Kidney epithelial cell (primary cell): ENCODE measurements around the gene SHROOM2. TPM values are rescaled to one million over a fixed set of nuclear protein-coding genes. Genes with fewer than 3 reads are reported as not detected.
A peak's percentile ranks its signal among the peaks of the same experiment; 100 is the strongest.

Source experiments
- DNase-seq: peaks from one replicate; pipeline ENCODE4 v3.0.0-alpha.2; 2010; ENCODE audit warnings: low read depth
- H3K27me3 ChIP-seq: 2 replicates; pipeline ENCODE4 v1.6.0; 2011; ENCODE audit warnings: low read length; ENCODE audit not compliant: control insufficient read depth, insufficient read depth
- H3K36me3 ChIP-seq: 2 replicates; pipeline ENCODE4 v1.5.1; 2011; ENCODE audit warnings: low read length; ENCODE audit not compliant: control insufficient read depth, insufficient read depth
- H3K4me3 ChIP-seq: 2 replicates; pipeline ENCODE4 v1.5.1; 2011; ENCODE audit warnings: low read depth, mild to moderate bottlenecking, control low read depth, low read length
- CTCF ChIP-seq: IDR thresholded peaks from 2 replicates; pipeline ENCODE4 v1.5.1; 2011; ENCODE audit warnings: mild to moderate bottlenecking, moderate library complexity, low read length, control low read depth, inconsistent platforms; ENCODE audit not compliant: insufficient read depth, poor library complexity, severe bottlenecking
- total RNA-seq: library from RNA; depleted of rRNA; stranded (reverse); fragments of >200 nt; gene quantifications from 2 replicates; pipeline ENCODE4 v1.2.3, GENCODE V29; 2015

SHROOM2 gene
- total RNA-seq, 1 donor from 2014 or later, result 10.6 TPM

DNA sequence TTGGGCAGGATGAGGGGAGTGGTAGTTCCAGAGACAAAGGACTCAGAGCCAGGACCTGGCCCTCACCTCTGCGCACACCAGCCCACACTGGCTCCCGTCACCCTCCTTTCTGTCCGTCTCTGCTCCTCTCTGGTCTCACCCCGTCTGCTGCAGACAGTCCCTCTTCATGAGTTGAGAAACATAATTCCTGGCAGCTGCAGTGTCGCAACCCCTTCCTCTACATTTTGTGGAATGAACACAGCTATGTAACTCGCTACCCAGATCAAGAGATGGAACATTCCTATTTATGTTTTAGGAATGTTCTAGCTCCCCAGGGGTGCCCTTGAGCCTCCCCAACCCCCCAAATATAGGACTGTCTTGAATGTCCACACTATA lies 59.3 kb downstream of the SHROOM2 start:
- no peak overlapping the region for H3K4me3 ChIP-seq
- no peak for TF ChIP-seq CTCF
- no peaks in the 10 kb centered on the region for H3K36me3 ChIP-seq
- no peak for DNase-seq
- H3K27me3 ChIP-seq, result no peaks in the 10 kb centered on the region

DNA sequence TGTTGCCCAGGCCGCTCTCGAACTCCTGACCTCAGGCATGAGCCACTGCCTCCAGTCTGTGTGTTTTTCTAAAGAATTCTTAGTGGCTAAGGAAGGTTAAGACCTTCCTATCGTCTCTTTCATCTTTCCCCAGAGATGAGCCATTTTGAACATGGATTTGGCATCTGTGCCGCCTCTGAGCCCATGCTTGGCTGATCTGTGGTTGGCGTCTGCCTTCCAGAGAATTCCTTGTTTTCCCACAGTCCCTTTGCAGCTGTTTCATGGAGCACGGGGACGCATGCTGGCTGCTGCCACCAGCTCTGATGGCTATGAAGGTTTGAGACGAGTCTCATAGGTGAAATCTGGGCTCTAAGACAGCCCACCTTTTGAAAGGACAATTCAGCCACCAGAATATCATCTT lies 60.4 kb downstream of the SHROOM2 start:
- no peak overlapping the region for H3K4me3 ChIP-seq

GRCh38 chrX:9847071-9847470 lies 60.8 kb downstream of the SHROOM2 start:
- peak; percentile 74 for DNase-seq
- H3K27me3 ChIP-seq, result no peaks in the 10 kb centered on the region
- TF ChIP-seq CTCF, result no peak

More for the DNA sequence above, 60.4 kb downstream of the SHROOM2 start:
- TF ChIP-seq CTCF, result no peak
- Histone ChIP-seq H3K27me3 (no peaks in the 10 kb centered on the region), H3K36me3 (no peaks in the 10 kb centered on the region)
- DNase-seq, result no peak

GRCh38 chrX:9848718-9849479 lies 62.7 kb downstream of the SHROOM2 start:
- H3K27me3 ChIP-seq, result no peaks in the 10 kb centered on the region
- H3K4me3 ChIP-seq, result peak overlapping the region; percentile 32
- no peaks in the 10 kb centered on the region for H3K36me3 ChIP-seq
- no peak for TF ChIP-seq CTCF
- no peak for DNase-seq

More at GRCh38 chrX:9847071-9847470, 60.8 kb downstream of the SHROOM2 start:
- Histone ChIP-seq H3K36me3 (no peaks in the 10 kb centered on the region), H3K4me3 (no peak overlapping the region)

- Histone ChIP-seq H3K4me3 (no peak overlapping the region), H3K36me3 (no peaks in the 10 kb centered on the region)
- peak; percentile 77 for DNase-seq
Observed at GRCh38 chrX:9851890-9852289, 65.7 kb downstream of the SHROOM2 start.

More at GRCh38 chrX:9851890-9852289, 65.7 kb downstream of the SHROOM2 start:
- H3K27me3 ChIP-seq, result no peaks in the 10 kb centered on the region
- TF ChIP-seq CTCF, result no peak
